HEK293 (cell line): ENCODE data around the gene ABHD15.

Experiments used
- CTCF ChIP-seq: fragments of 450-650 bp; formaldehyde crosslinking; IDR thresholded peaks from 2 replicates; pipeline ENCODE4 v1.5.1; 2016; ENCODE audit warnings: missing biosample characterization, missing genetic modification characterization
- ELK4 ChIP-seq: IDR thresholded peaks from 2 replicates; pipeline ENCODE4 v1.6.1; 2011; ENCODE audit warnings: mild to moderate bottlenecking, low read depth, low read length, borderline replicate concordance
- GLIS1 ChIP-seq: fragments of 450-650 bp; formaldehyde crosslinking; IDR thresholded peaks from 2 replicates; pipeline ENCODE4 v1.5.1; 2016; ENCODE audit warnings: missing biosample characterization, missing genetic modification characterization
- IKZF3 ChIP-seq: fragments of 450-650 bp; IDR thresholded peaks from 2 replicates; pipeline ENCODE4 v1.5.0; 2018; ENCODE audit warnings: missing biosample characterization, mild to moderate bottlenecking, missing genetic modification characterization, moderate library complexity
- KLF10 ChIP-seq: fragments of 450-650 bp; IDR thresholded peaks from 2 replicates; pipeline ENCODE4 v1.5.1; 2018; ENCODE audit warnings: missing biosample characterization, mild to moderate bottlenecking, missing genetic modification characterization
- OSR2 ChIP-seq: fragments of 450-650 bp; formaldehyde crosslinking; IDR thresholded peaks from 2 replicates; pipeline ENCODE4 v1.5.1; 2016; ENCODE audit warnings: missing biosample characterization, missing genetic modification characterization
- PATZ1 ChIP-seq: fragments of 450-650 bp; formaldehyde crosslinking; IDR thresholded peaks from 2 replicates; pipeline ENCODE4 v1.5.1; 2016; ENCODE audit warnings: missing biosample characterization, missing genetic modification characterization
- PRDM10 ChIP-seq: fragments of 450-650 bp; formaldehyde crosslinking; IDR thresholded peaks from 2 replicates; pipeline ENCODE4 v1.5.1; 2016; ENCODE audit warnings: missing biosample characterization, missing genetic modification characterization
- SP7 ChIP-seq: fragments of 450-650 bp; formaldehyde crosslinking; IDR thresholded peaks from 2 replicates; pipeline ENCODE4 v1.5.1; 2016; ENCODE audit warnings: missing biosample characterization, missing genetic modification characterization
- ZBTB10 ChIP-seq: fragments of 450-650 bp; formaldehyde crosslinking; IDR thresholded peaks from 2 replicates; pipeline ENCODE4 v1.5.1; 2016; ENCODE audit warnings: missing biosample characterization, missing genetic modification characterization
- ZBTB17 ChIP-seq: fragments of 450-650 bp; formaldehyde crosslinking; IDR thresholded peaks from 2 replicates; pipeline ENCODE4 v1.5.1; 2016; ENCODE audit warnings: missing biosample characterization, missing genetic modification characterization
- ZBTB20 ChIP-seq: fragments of 450-650 bp; formaldehyde crosslinking; IDR thresholded peaks from 2 replicates; pipeline ENCODE4 v1.5.1; 2016; ENCODE audit warnings: missing biosample characterization, missing genetic modification characterization
- ZBTB44 ChIP-seq: fragments of 450-650 bp; IDR thresholded peaks from 2 replicates; pipeline ENCODE4 v1.5.1; 2018; ENCODE audit warnings: missing biosample characterization, mild to moderate bottlenecking, missing genetic modification characterization
- ZBTB48 ChIP-seq: fragments of 450-650 bp; formaldehyde crosslinking; IDR thresholded peaks from 2 replicates; pipeline ENCODE4 v1.5.1; 2016; ENCODE audit warnings: missing biosample characterization, missing genetic modification characterization
- ZBTB8A ChIP-seq: fragments of 450-650 bp; formaldehyde crosslinking; IDR thresholded peaks from 2 replicates; pipeline ENCODE4 v1.5.1; 2016; ENCODE audit warnings: missing biosample characterization, missing genetic modification characterization
- ZEB2 ChIP-seq: fragments of 450-650 bp; formaldehyde crosslinking; IDR thresholded peaks from 2 replicates; pipeline ENCODE4 v1.5.1; 2016; ENCODE audit warnings: missing biosample characterization, missing genetic modification characterization
- ZIC2 ChIP-seq: fragments of 450-650 bp; formaldehyde crosslinking; IDR thresholded peaks from 2 replicates; pipeline ENCODE4 v1.5.1; 2016; ENCODE audit warnings: missing biosample characterization, missing genetic modification characterization
- ZNF133 ChIP-seq: fragments of 450-650 bp; formaldehyde crosslinking; IDR thresholded peaks from 2 replicates; pipeline ENCODE4 v1.5.1; 2016; ENCODE audit warnings: missing biosample characterization, missing genetic modification characterization
- ZNF335 ChIP-seq: fragments of 450-650 bp; formaldehyde crosslinking; conservative IDR thresholded peaks from 2 replicates; pipeline ENCODE4 v1.5.1; 2016; ENCODE audit warnings: missing biosample characterization, missing genetic modification characterization
- ZNF449 ChIP-seq: fragments of 450-650 bp; formaldehyde crosslinking; IDR thresholded peaks from 2 replicates; pipeline ENCODE4 v1.5.1; 2017; ENCODE audit warnings: missing biosample characterization, mild to moderate bottlenecking, missing genetic modification characterization, moderate library complexity
- ZNF610 ChIP-seq: fragments of 450-650 bp; formaldehyde crosslinking; IDR thresholded peaks from 2 replicates; pipeline ENCODE4 v1.5.1; 2016; ENCODE audit warnings: missing biosample characterization, missing genetic modification characterization, borderline replicate concordance
- ZNF76 ChIP-seq: fragments of 450-650 bp; formaldehyde crosslinking; IDR thresholded peaks from 2 replicates; pipeline ENCODE4; 2016; ENCODE audit warnings: low read depth, missing biosample characterization, missing genetic modification characterization, borderline replicate concordance

ABHD15 gene

GRCh38 chr17:29597361-29598172 lies 30.7 kb upstream of the ABHD15 start (continued):
- TF ChIP-seq CTCF: 0 out of 2 replicates have a peak, but pooled peaks have one; percentile 17
- 0 out of 2 replicates have a peak, but pooled peaks have one; percentile 31 for TF ChIP-seq ZBTB17 (tag by site-specific recombination)
- no peak for TF ChIP-seq ELK4
- peak; percentile 52; the same call in 1 of the 2 replicates for TF ChIP-seq ZNF133 (tag by site-specific recombination)
- peak; percentile 52 for TF ChIP-seq ZBTB48 (tag by site-specific recombination)
- peak; percentile 100 for TF ChIP-seq ZIC2 (tag by site-specific recombination)
- TF ChIP-seq KLF10: no peak
- TF ChIP-seq ZNF335 (tag by site-specific recombination): peak; percentile 26; the same call in 1 of the 2 replicates
- peak; percentile 57; the same call in 1 of the 2 replicates for TF ChIP-seq ZNF610 (tag by site-specific recombination)
- peak; percentile 61 for TF ChIP-seq PATZ1 (tag by site-specific recombination)
- peak; percentile 60 for TF ChIP-seq ZNF76 (tag by site-specific recombination)
- TF ChIP-seq SP7: 0 out of 2 replicates have a peak, but pooled peaks have one; percentile 63
- 0 out of 2 replicates have a peak, but pooled peaks have one; percentile 47 for TF ChIP-seq ZBTB10 (tag by site-specific recombination)
- TF ChIP-seq ZEB2 (tag by site-specific recombination): peak; percentile 45; the same call in 1 of the 2 replicates
- TF ChIP-seq ZBTB20 (tag by site-specific recombination): peak; percentile 70
- peak; percentile 57; the same call in 1 of the 2 replicates for TF ChIP-seq PRDM10
- peak; percentile 86 for TF ChIP-seq ZBTB8A (tag by site-specific recombination)
- TF ChIP-seq OSR2: peak; percentile 63
- TF ChIP-seq ZBTB44 (tag by site-specific recombination): peak; percentile 99
- 0 out of 2 replicates have a peak, but pooled peaks have one; percentile 42 for TF ChIP-seq IKZF3 (tag by site-specific recombination)
- TF ChIP-seq GLIS1 (tag by site-specific recombination): peak; percentile 89
- peak; percentile 97 for TF ChIP-seq ZNF449 (tag by site-specific recombination)
